Daoy (cell line): ENCODE results near the gene GYPC. TPM values are rescaled to one million over a fixed set of nuclear protein-coding genes. Genes with fewer than 3 reads are reported as not detected.
A peak's percentile ranks its signal among the peaks of the same experiment; 100 is the strongest.
"Not testable (repeated sequence)": the region's sequence is repeated elsewhere in the genome, so short reads cannot be mapped to it uniquely, and the experiment has no call there.

Source experiments
- DNase-seq: peaks from one replicate; pipeline ENCODE4 v3.0.0-alpha.2; 2015; ENCODE audit warnings: low read depth
- total RNA-seq: library from RNA; depleted of rRNA; stranded (reverse); fragments of >200 nt; shearing (Covaris generic); gene quantifications from 2 replicates; pipeline ENCODE4 v1.2.3, GENCODE V29; 2014

The GYPC gene
- total RNA-seq, 1 experiment from 2014 or later, result 23.6 TPM

GRCh38 chr2:126698376-126698775 lies 42.4 kb downstream of the GYPC start:
- DNase-seq, result no peak

GRCh38 chr2:126699018-126699417 lies 43.1 kb downstream of the GYPC start:
- no peak for DNase-seq

GRCh38 chr2:126699716-126700581 lies 44.0 kb downstream of the GYPC start:
- no peak for DNase-seq

GRCh38 chr2:126700677-126701076 lies 44.7 kb downstream of the GYPC start:
- DNase-seq, result no peak

- DNase-seq, result no peak
Measured at GRCh38 chr2:126703311-126703710, 47.4 kb downstream of the GYPC start.

- DNase-seq, result no peak
Measured at GRCh38 chr2:126704434-126705160, 48.6 kb downstream of the GYPC start.

- no peak for DNase-seq
Measured at GRCh38 chr2:126707191-126707590, 51.2 kb downstream of the GYPC start.

GRCh38 chr2:126707941-126708340 lies 52.0 kb downstream of the GYPC start:
- DNase-seq, result no peak

GRCh38 chr2:126714191-126714965 lies 58.4 kb downstream of the GYPC start:
- no peak for DNase-seq

GRCh38 chr2:126715111-126715510 lies 59.2 kb downstream of the GYPC start:
- no peak for DNase-seq

- no peak for DNase-seq
Measured at GRCh38 chr2:126715576-126716406, 59.8 kb downstream of the GYPC start.

GRCh38 chr2:126717277-126717676 lies 61.3 kb downstream of the GYPC start:
- not testable (repeated sequence) for DNase-seq

- DNase-seq, result no peak
Measured at GRCh38 chr2:126717928-126718327, 62.0 kb downstream of the GYPC start.

GRCh38 chr2:126719191-126719832 lies 63.4 kb downstream of the GYPC start:
- DNase-seq, result no peak

GRCh38 chr2:126719833-126720351 lies 63.9 kb downstream of the GYPC start:
- DNase-seq, result peak; percentile 38

GRCh38 chr2:126720638-126721037 lies 64.7 kb downstream of the GYPC start:
- no peak for DNase-seq

- no peak for DNase-seq
Measured at GRCh38 chr2:126722081-126722480, 66.1 kb downstream of the GYPC start.

- no peak for DNase-seq
Measured at GRCh38 chr2:126722546-126722945, 66.6 kb downstream of the GYPC start.

- DNase-seq, result no peak
Measured at GRCh38 chr2:126723281-126723815, 67.4 kb downstream of the GYPC start.

GRCh38 chr2:126725580-126725979 lies 69.6 kb downstream of the GYPC start:
- DNase-seq, result no peak
